IMR-90 (cell line): ENCODE results near the gene FMN2.

ENCODE experiments used
- BHLHE40 ChIP-seq: fragments of 150-350 bp; IDR thresholded peaks from 2 replicates; pipeline ENCODE4 v1.6.1; 2016; ENCODE audit warnings: mild to moderate bottlenecking, low read depth, low read length
- CHD1 ChIP-seq: IDR thresholded peaks from 2 replicates; pipeline ENCODE4 v1.6.1; 2012; ENCODE audit warnings: low read depth, low read length, improper control_type of control experiment
- CTCF ChIP-seq: conservative IDR thresholded peaks from 2 replicates; pipeline ENCODE4 v1.5.1; 2012; ENCODE audit warnings: mild to moderate bottlenecking, low read depth, low read length, improper control_type of control experiment
- FOS ChIP-seq: fragments of 150-350 bp; IDR thresholded peaks from 2 replicates; pipeline ENCODE4 v1.6.1; 2016; ENCODE audit warnings: low read depth, low read length
- MAFK ChIP-seq: IDR thresholded peaks from 2 replicates; pipeline ENCODE4 v1.6.1; 2012; ENCODE audit warnings: low read depth, low read length, improper control_type of control experiment
- MAZ ChIP-seq: IDR thresholded peaks from 2 replicates; pipeline ENCODE4 v1.6.1; 2012; ENCODE audit warnings: low read depth, mild to moderate bottlenecking, low read length, improper control_type of control experiment, moderate library complexity, borderline replicate concordance
- NFE2L2 ChIP-seq: fragments of 150-350 bp; IDR thresholded peaks from 2 replicates; pipeline ENCODE4 v1.6.1; 2016; ENCODE audit warnings: low read depth, mild to moderate bottlenecking, low read length
- POLR2A ChIP-seq: IDR thresholded peaks from 2 replicates; pipeline ENCODE4 v1.6.1; 2012; ENCODE audit warnings: mild to moderate bottlenecking, low read depth, low read length
- RCOR1 ChIP-seq: IDR thresholded peaks from 2 replicates; pipeline ENCODE4 v1.6.1; 2012; ENCODE audit warnings: mild to moderate bottlenecking, low read length, improper control_type of control experiment; ENCODE audit not compliant: insufficient replicate concordance
- RFX5 ChIP-seq: IDR thresholded peaks from 2 replicates; pipeline ENCODE4 v1.8.0; 2012; ENCODE audit warnings: low read depth, mild to moderate bottlenecking, low read length, moderate library complexity
- USF2 ChIP-seq: fragments of 150-350 bp; IDR thresholded peaks from 2 replicates; pipeline ENCODE4 v1.6.1; 2017; ENCODE audit warnings: mild to moderate bottlenecking, antibody characterized with exemption, low read length, low read depth
- TF ChIP-seq, protein P1 (sequence below): fragments of 150-350 bp; IDR thresholded peaks from 2 replicates; pipeline ENCODE4 v1.6.1; 2016; ENCODE audit warnings: low read depth, mild to moderate bottlenecking, low read length, moderate library complexity, borderline replicate concordance

DNA sequence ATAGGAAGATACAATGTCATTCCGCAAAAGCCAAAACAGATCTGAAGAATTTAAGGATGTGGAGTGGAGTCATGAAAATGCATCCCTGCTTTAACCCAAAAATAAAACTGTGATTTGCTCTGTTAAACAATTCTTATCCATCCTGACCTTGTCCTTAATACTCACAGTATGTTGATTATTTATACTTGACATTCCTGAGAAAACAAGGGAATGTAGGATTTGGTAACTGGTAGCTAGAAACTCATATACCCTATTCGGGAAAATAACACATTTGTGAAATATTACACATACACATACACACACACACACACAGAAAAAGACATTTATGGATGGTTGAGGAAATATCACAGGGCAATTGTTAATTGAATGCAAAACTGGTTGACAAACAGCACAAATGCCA, 80.2 kb downstream of the FMN2 start:
- TF ChIP-seq CTCF (no peak), POLR2A (no peak), NFE2L2 (no peak), BHLHE40 (no peak), RCOR1 (no peak), MAFK (no peak), CHD1 (no peak), MAZ (no peak), FOS (no peak), USF2 (no peak), RFX5 (no peak)
- TF ChIP-seq, protein P1, sequence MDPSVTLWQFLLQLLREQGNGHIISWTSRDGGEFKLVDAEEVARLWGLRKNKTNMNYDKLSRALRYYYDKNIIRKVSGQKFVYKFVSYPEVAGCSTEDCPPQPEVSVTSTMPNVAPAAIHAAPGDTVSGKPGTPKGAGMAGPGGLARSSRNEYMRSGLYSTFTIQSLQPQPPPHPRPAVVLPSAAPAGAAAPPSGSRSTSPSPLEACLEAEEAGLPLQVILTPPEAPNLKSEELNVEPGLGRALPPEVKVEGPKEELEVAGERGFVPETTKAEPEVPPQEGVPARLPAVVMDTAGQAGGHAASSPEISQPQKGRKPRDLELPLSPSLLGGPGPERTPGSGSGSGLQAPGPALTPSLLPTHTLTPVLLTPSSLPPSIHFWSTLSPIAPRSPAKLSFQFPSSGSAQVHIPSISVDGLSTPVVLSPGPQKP, result no peak
